ENCODE measurements around the gene LSM6. TPM values are rescaled to one million over a fixed set of nuclear protein-coding genes. Genes with fewer than 3 reads are reported as not detected.

Gene LSM6
- total RNA-seq, 1 donor from 2014 or later, result 13.0 TPM

DNA sequence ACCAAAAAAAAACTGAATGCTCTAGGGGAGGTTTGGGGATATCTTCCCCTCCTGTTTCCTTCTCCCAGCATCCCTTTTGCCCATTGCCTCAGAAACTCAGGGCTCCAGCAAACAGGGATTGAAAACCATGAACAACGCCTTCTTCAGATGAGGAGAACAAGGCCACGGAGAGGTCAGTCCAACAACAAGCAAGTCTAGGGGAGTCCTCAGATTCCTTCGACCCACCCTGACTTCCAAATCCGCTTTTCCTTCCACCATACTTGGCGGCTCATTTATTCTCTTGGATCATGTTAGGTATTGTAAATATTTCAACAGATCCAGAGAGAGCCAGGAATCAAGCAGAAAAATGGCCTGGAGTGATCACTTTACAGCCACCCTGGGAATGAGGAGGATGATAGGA, 60.7 kb downstream of the LSM6 start:
- DNase-seq, result no peak
- intact Hi-C loops (cut with micrococcal nuclease), result no loop called here
- no peak for ATAC-seq

- intact Hi-C loops (cut with micrococcal nuclease), result no loop called here
- DNase-seq, result no peak
- ATAC-seq, result no peak
Observed at GRCh38 chr4:146237092-146237491, 61.6 kb downstream of the LSM6 start.

DNA sequence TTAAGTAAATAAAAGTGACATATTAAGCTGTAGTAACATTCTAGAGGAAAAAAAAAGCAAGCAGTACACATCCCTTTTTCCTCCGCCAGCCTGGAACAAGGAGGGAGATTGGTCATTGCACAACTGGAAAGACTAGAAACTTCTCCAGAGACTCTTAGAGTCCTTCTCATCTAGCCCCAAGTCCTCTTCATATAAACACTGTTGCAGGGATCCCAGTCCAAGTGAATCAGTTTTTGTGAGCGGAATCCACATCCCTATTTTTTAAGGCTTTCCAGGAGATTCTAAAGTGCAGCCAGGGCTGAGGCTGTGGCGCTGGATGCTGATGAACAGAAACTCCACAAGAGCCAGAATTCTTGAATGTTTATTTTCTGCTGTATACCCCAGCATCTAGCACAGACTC, 62.6 kb downstream of the LSM6 start:
- DNase-seq (no peak), ATAC-seq (no peak)
- intact Hi-C loops (cut with micrococcal nuclease), result no loop called here

Other genes with a start within 250 kb of the LSM6 start
- 13.8 TPM for gene ZNF827, start 236.9 kb upstream of the LSM6 start, total RNA-seq
- not detected for gene REELD1, start 38.8 kb downstream of the LSM6 start, total RNA-seq